Chondrocyte (in vitro differentiated cells): ENCODE results near the gene PLCH1. TPM values are rescaled to one million over a fixed set of nuclear protein-coding genes. Genes with fewer than 3 reads are reported as not detected.

Experiments
- DNase-seq: peaks from one replicate; pipeline ENCODE4 v3.0.0; 2021; ENCODE audit warnings: mixed read lengths, low spot score
- H3K27ac Mint-ChIP-seq: one replicate; pipeline ENCODE4 v1.8.0; 2021; ENCODE audit warnings: mild to moderate bottlenecking, moderate library complexity, mixed read lengths; ENCODE audit not compliant: unreplicated experiment
- H3K27me3 Mint-ChIP-seq: 2 replicates; pipeline ENCODE4 v1.8.0; 2021; ENCODE audit warnings: low read depth, mixed read lengths
- H3K36me3 Mint-ChIP-seq: 2 replicates; pipeline ENCODE4 v1.8.0; 2021; ENCODE audit warnings: low read depth, mixed read lengths
- H3K4me1 Mint-ChIP-seq: 2 replicates; pipeline ENCODE4 v1.8.0; 2021; ENCODE audit warnings: low read depth, mild to moderate bottlenecking, mixed read lengths
- H3K4me3 Mint-ChIP-seq: one replicate; pipeline ENCODE4 v1.8.0; 2021; ENCODE audit warnings: mild to moderate bottlenecking, moderate library complexity, mixed read lengths; ENCODE audit not compliant: unreplicated experiment
- H3K9me3 Mint-ChIP-seq: 2 replicates; pipeline ENCODE4 v1.8.0; 2021; ENCODE audit warnings: low read depth, mixed read lengths
- CTCF ChIP-seq: fragments of 200-600 bp; sonication (generic); IDR thresholded peaks from 2 replicates; pipeline ENCODE4 v1.5.0; 2021; ENCODE audit warnings: antibody characterized with exemption, mild to moderate bottlenecking, moderate library complexity
- total RNA-seq: library from RNA; stranded (reverse); gene quantifications from 3 replicates; pipeline ENCODE4 v1.2.1, GENCODE V29; 2021

The PLCH1 gene
- total RNA-seq, 1 donor from 2014 or later, result 0.17 TPM

GRCh38 chr3:155525324-155525833 lies 219.5 kb downstream of the PLCH1 start:
- H3K4me1 Mint-ChIP-seq, result no peaks in the 10 kb centered on the region
- H3K4me3 Mint-ChIP-seq, result no peak overlapping the region
- H3K36me3 Mint-ChIP-seq, result no peaks in the 10 kb centered on the region
- no peak overlapping the region for H3K27ac Mint-ChIP-seq
- H3K9me3 Mint-ChIP-seq, result peaks cover under 1% of the 10 kb centered on the region
- H3K27me3 Mint-ChIP-seq, result no peaks in the 10 kb centered on the region
- no peak for TF ChIP-seq CTCF
- no peak for DNase-seq

- no peaks in the 10 kb centered on the region for H3K4me1 Mint-ChIP-seq
- peaks cover 5% of the 10 kb centered on the region for H3K9me3 Mint-ChIP-seq
- no peaks in the 10 kb centered on the region for H3K36me3 Mint-ChIP-seq
- no peak for TF ChIP-seq CTCF
- no peak for DNase-seq
- no peaks in the 10 kb centered on the region for H3K27me3 Mint-ChIP-seq
- no peak overlapping the region for H3K4me3 Mint-ChIP-seq
- no peak overlapping the region for H3K27ac Mint-ChIP-seq
Observed at GRCh38 chr3:155520463-155520862, 224.4 kb downstream of the PLCH1 start.

GRCh38 chr3:155519078-155519477 lies 225.8 kb downstream of the PLCH1 start:
- H3K4me3 Mint-ChIP-seq, result no peak overlapping the region
- H3K27me3 Mint-ChIP-seq, result no peaks in the 10 kb centered on the region
- H3K4me1 Mint-ChIP-seq, result no peaks in the 10 kb centered on the region
- no peak for DNase-seq
- H3K27ac Mint-ChIP-seq, result no peak overlapping the region
- H3K36me3 Mint-ChIP-seq, result no peaks in the 10 kb centered on the region
- H3K9me3 Mint-ChIP-seq, result peaks cover 5% of the 10 kb centered on the region
- no peak for TF ChIP-seq CTCF

GRCh38 chr3:155517903-155518302 lies 227.0 kb downstream of the PLCH1 start:
- Mint-ChIP-seq H3K9me3 (peaks cover 5% of the 10 kb centered on the region), H3K27ac (no peak overlapping the region), H3K4me1 (no peaks in the 10 kb centered on the region), H3K36me3 (no peaks in the 10 kb centered on the region), H3K4me3 (no peak overlapping the region), H3K27me3 (no peaks in the 10 kb centered on the region)
- no peak for DNase-seq
- TF ChIP-seq CTCF, result no peak

GRCh38 chr3:155516439-155516838 lies 228.4 kb downstream of the PLCH1 start:
- Mint-ChIP-seq H3K9me3 (peaks cover 10% of the 10 kb centered on the region), H3K27me3 (no peaks in the 10 kb centered on the region), H3K27ac (no peak overlapping the region), H3K36me3 (no peaks in the 10 kb centered on the region), H3K4me1 (no peaks in the 10 kb centered on the region), H3K4me3 (no peak overlapping the region)
- DNase-seq, result no peak
- no peak for TF ChIP-seq CTCF
